ENCODE measurements around the gene CRY2.

The CRY2 gene

DNA sequence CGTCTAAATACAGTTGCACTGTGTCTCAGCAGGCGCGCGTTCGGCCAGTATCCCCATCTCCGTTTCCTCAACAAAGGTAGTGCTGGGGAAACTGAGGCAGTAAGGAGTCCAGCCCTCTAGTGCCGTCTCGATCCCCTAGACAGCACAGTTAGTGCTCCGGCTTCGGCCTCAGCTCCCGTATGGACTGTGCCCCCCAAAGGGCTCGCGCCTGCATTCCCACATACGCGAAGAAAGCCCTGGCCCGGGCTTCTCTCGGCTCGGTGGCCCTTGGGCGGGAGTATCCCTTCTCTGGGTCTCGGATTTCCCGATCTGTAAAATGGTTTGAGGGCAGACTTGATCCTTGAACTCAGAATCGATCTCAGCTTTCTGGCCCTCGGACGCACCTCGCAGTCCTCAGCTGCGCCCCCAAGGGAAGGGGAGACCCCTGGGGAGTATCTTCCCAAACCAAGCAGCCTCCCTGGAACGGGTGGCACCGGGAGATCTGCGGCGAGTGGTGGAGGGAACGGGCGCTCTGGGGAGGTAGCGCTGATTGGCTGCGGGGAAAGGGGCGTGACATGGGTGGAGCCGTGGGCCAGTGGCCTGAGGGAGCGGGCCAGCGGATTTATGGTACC, 71.2 kb downstream of the CRY2 start:
- peak; percentile 54 to 56 for DNase-seq (ENCODE audit: low read depth in 2 of 2)

DNA sequence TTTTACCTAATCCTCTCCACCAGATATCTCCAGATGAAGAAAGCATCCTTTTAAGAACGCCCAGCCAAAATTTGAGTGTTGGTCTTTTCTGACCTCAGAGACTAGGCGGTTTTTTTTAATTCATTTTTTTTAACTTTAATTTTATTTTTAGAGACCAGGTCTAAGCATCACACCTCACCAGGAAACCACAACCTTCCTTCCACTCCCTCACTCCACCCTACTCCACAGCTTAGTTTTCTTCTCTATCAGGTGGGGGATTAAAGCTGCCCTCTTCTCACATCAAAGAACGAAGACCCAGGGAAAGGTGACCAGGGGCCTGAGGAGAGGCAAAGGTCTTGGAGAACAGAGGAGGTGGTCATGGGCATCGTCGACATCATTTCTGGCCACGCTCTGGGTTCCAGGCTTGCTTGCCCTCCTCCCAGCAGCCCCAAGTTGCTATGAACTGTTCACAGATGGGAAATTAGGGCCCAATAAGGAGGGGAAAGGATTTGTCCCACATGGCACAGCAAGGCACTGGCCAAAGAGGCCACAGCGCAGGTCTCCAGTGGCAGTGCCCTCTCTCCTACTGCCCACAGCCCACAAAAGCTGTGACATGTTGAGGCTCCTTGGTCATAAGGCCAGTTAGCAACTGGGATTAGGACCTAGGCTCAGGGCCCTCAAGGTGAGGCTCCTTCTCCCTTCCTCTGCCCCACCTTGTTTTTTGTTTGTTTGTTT, 71.8 kb downstream of the CRY2 start:
- no peak for DNase-seq (ENCODE audit: low read depth in 2 of 2)

DNA sequence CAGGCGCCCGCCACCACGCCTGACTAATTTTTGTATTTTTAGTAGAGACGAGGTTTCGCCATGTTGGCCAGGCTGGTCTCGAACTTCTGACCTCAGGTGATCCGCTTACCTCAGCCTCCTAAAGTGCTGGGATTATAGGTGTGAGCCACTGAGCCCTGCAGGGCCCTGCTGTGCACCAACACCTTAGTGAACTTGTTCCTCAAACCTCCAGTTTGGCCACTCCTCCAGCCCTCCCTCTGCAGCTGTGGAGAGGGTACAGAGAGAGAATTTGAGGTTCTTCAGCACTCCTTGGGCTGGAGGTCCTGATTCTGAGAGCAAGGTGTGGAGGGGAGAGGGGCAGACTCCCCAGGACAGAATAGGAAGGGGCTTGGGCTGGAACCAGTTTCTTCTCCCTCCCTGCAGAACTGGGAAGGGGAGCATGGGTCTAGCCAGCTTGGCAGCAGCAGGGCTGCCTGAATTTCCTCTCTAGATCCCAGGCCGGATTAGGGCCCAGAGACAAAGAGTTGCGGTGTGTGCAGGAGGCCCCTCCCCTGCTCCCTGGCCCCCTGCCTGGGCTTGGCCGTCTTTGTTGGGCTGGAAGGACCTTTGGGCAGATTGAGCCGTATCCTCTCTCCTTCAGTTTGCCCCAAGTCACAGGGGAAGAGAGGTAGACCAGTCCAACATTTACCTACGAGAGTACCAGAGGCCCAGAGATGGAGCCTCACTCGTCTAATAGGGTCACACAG, 72.7 kb downstream of the CRY2 start:
- no peak for DNase-seq (ENCODE audit: low read depth in 2 of 2)

DNA sequence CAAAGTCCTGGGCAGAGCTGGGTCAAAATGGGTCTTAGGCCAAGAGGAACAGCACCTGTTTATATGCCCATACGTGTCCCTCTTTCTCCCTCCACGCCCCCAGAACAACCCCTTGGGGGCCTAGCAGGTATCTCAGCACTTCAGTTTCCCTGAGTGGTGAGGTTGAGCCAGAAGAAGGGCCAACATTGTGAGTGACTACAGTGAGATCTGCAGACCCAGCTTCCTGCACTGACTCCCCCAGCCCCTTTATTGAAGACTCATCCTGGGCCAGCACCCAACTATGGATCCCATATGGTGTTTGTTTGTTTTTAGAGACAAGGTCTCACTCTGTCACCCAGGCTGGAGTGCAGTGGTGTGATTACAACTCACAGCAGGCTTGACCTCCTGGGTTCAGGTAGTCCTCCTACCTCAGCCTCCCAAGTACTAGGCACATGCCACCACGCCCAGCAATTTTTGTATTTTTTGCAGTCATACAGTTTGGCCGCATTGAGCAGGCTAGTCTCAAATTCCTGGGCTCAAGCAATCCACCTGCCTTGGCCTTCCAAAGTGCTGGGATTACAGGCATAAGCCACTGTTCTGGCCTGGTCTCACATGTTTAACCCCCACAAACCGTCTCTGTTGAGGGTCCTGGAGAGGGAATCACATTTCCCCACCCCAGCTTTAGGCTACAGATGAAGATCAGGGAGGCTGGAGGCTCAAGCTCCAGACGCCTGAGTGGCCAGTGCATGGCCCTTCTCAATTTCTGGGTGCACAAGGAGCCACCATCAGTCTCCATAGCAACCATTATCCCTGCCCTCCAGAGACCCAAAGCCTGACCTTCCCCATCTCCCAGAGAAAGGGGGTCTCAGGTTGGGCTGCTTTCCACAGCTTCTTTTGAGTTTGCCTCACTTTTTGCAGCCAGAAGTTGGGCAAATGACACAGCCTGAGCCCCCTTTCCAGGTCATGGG, 73.5 kb downstream of the CRY2 start:
- no peak for DNase-seq (ENCODE audit: low read depth in 2 of 2)

DNA sequence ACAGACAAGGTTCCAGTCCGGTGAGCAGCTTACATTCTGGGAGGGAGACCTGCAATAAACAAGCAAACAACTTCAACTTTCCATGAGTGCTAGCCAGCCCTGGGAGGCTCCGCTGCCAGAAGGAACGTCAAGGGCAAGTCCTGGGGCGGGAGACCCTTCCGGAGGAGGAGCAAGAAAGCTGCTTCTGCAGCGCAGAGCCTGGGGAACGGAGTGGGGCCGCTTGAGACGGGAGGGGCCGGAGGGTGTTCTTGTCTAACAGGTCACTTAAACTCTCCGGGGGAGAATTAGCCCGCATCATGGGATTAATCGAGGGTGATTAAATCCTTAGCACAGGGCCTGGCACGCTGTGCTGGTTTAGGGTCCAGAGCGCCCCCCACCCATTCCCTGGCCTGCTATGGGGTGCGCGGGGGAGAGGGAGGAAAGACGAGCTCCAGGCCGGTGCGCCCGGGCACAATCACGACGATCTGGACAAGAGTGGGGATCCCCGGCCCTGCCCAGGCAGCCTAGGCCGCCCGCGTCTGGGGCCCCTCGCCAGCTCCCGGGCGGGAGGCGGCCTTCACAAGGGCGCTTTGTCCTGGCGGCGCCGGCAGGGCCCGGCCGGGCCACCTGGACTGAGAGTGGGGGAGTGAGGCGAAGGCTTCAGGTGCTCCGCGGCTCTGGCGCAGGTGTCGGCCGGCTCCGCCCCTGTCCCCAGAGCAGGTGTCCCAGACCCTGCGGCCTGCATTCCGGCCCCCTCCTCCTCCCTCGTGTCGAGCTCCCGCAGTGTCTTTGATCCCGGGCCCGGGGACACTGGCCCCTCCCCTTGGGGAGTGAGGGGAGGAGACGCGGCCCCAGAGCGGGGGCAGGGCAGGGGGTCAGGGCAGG, 74.5 kb downstream of the CRY2 start:
- no peak for DNase-seq (ENCODE audit: low read depth in 2 of 2)

DNA sequence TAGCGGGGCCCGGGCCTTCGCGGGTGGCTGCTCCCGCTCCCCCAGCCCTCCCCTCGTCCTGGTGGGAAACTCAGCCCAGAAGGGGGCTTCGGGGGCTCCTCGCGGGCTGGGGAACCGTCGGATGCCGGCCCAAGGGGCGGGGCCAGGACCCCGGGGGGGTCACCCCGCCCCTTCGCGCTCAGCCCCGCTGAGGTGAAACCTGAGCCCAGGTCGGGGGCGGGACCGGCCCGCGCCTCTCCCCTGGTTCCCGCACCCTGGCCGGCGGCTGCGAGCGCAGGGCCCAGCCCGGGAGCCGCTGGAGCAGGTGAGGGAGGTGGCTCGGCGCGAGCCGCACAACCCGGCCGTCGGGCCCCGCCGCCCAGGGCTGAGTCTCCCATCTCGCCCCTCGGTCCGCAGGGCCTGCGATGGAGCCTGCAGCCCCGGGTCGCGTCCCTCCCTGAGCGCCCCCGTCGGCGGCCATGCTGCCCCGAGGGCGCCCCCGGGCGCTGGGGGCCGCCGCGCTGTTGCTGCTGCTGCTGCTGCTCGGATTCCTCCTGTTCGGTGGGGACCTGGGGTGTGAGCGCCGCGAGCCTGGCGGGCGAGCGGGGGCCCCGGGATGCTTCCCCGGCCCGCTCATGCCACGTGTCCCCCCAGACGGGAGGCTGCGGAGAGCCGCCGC, 75.3 kb downstream of the CRY2 start, which contains the start of gene LARGE2:
Gene LARGE2 (plus strand): TSS at position 232 of the 658 bp plus-strand sequence. CDS start 227 bp downstream, at position 459.
- no peak for DNase-seq (ENCODE audit: low read depth in 2 of 2)

DNA sequence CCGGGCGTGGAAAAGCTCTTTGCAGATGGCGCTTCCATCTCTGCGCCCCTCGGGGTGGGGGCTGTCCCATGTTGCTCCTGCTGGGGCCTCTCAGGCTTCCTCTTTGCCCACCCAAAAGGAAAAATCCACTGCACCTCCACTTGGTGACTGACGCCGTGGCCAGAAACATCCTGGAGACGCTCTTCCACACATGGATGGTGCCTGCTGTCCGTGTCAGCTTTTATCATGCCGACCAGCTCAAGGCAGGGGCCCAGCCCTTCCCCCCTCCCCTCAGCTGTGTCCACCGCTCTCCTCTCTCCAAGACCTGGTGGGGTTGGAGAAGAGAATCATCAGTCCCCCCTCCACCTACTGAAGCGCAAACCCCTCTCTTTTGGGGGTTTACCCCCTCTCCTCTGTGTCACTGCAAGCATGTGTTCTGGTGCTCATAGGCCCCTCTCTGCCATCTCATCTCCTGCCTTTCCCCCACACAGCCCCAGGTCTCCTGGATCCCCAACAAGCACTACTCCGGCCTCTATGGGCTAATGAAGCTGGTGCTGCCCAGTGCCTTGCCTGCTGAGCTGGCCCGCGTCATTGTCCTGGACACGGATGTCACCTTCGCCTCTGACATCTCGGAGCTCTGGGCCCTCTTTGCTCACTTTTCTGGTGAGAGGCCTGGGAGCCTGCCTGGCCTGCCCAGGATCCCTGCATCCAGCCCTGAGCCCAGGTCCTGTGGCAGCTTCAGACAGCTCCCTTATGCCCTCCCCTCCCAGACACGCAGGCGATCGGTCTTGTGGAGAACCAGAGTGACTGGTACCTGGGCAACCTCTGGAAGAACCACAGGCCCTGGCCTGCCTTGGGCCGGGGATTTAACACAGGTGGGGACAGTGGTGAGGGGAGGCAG, 77.0 kb downstream of the CRY2 start:
- DNase-seq (ENCODE audit: low read depth in 2 of 2) = no peak

DNA sequence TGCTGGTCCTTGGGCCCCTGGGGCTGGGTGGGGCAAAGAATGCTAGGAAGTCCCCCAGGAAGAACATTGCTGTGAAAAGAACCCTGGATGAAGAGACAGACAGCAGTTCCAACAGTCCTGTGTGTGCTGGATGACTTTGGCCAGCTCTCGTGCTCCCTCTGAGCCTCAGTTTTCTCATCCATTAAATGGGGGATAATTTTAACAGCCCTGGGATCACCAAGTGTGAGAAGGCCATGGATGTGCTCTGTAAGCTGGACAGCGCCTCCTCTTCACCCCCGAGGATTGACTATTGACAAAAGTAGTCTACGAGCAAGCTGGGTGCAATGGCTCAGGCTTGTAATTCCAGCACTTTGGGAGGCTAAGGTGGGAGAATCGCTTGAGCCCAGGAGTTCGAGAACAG, 77.7 kb downstream of the CRY2 start:
- DNase-seq (ENCODE audit: low read depth in 2 of 2) = no peak

DNA sequence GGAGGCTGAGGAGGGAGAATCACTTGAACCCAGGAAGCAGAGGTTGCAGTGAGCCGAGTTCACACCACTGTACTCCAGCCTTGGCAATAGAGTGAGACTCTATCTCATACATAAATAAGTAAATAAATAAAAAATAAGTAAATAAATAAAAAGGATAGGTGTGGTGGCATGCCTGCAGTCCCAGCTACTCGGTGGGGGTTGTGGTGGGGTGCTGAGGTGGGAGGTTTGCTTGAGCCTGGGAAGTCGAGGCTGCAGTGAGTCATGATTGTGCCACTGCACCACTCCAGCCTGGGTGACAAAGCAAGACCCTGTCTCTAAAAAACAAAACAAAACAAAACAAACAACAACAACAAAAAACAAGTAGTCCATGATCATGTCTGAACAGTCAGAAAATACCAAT, 78.3 kb downstream of the CRY2 start:
- DNase-seq (ENCODE audit: low read depth in 2 of 2) = no peak

DNA sequence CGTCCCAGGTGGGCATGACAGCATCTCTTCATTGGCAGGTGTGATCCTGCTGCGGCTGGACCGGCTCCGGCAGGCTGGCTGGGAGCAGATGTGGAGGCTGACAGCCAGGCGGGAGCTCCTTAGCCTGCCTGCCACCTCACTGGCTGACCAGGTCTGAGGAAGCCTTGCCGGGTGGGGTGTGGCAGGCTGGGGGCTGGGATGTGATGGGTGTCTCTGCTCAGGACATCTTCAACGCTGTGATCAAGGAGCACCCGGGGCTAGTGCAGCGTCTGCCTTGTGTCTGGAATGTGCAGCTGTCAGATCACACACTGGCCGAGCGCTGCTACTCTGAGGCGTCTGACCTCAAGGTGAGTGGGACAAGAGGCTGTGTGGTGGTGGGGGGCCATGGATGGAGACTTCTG, 78.7 kb downstream of the CRY2 start:
- no peak for DNase-seq (ENCODE audit: low read depth in 2 of 2)

DNA sequence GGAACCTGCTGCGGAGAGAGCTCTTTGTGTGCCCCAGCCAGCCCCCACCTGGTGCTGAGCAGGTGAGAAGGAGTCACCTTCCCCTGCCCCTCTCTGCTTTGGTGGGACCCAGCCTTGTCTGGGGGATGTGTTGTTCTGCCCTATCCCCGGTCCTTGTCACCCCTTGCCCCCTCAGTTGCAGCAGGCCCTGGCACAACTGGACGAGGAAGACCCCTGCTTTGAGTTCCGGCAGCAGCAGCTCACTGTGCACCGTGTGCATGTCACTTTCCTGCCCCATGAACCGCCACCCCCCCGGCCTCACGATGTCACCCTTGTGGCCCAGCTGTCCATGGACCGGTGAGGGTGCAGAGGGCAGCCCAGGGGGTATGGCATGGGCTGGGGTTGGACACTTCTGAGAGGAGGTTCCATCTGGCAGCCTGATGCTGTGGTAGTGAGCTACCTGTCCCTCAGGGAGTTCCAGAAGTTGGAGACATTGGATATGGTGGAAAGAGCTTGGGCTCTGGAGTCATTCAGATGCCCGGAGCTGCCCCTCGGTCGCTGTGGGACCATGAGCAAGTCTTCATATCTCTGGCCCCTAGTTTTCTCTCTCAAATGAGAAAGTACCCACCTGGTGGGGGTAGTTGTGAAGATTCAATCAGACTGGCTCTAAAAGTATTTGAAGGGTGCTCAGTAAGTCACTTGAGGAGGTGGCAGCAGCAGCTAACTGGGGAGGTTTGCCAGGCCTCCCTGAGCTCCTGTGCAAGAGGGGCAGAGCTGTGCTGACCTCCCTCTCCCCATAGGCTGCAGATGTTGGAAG, 79.5 kb downstream of the CRY2 start:
- DNase-seq (ENCODE audit: low read depth in 2 of 2) = no peak

DNA sequence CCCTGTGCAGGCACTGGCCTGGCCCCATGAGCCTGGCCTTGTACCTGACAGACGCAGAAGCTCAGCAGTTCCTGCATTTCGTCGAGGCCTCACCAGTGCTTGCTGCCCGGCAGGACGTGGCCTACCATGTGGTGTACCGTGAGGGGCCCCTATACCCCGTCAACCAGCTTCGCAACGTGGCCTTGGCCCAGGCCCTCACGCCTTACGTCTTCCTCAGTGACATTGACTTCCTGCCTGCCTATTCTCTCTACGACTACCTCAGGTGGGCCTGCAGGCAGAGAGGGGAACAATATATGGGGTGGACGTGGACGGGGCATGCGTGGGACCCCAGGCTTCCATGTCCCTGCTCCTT, 80.0 kb downstream of the CRY2 start:
- DNase-seq (ENCODE audit: low read depth in 2 of 2) = no peak

DNA sequence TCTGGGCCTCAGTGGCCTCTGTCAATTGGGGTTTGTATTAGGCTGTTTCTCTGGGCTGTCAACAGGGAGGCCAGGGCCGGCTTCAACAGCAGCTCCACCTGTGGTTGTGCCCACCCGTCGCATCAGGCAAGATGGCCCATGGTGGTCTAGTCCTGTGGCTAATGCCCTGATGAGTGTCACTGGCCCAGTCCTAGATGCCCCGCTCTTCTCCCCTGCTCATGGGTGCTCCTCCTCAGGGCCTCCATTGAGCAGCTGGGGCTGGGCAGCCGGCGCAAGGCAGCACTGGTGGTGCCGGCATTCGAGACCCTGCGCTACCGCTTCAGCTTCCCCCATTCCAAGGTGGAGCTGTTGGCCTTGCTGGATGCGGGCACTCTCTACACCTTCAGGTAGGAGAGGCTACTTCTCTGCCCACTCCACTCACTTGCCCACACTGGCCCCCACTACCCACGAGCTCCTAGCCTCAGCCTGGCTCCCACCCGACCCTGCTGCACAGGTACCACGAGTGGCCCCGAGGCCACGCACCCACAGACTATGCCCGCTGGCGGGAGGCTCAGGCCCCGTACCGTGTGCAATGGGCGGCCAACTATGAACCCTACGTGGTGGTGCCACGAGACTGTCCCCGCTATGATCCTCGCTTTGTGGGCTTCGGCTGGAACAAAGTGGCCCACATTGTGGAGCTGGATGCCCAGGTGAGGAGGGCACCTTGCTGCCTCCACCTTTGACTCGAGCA, 80.6 kb downstream of the CRY2 start:
- DNase-seq (ENCODE audit: low read depth in 2 of 2) = no peak

DNA sequence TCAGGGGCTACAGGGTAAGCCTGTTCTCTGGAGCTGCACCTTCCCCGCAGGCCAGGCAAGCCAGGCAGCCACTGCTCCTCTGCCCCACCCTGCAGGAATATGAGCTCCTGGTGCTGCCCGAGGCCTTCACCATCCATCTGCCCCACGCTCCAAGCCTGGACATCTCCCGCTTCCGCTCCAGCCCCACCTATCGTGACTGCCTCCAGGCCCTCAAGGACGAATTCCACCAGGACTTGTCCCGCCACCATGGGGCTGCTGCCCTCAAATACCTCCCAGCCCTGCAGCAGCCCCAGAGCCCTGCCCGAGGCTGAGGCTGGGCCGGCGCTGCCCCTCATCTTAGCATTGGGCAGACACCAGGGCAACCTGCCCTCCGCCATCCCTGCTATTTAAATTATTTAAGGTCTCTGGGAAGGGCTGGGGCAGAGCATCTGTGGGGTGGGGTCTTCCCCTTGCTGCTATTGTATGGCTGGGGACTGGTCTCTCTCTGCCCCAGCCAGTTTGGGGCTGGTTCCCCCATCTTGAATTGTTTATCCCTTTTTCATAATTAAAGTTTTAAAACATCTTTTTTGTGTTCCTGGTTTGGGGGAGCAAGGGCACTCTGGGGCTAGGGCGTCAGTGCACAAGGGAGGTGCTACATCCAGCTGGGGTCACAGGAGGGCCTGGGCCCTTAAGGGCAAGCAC, 81.4 kb downstream of the CRY2 start:
- no peak for DNase-seq (ENCODE audit: low read depth in 2 of 2)

DNA sequence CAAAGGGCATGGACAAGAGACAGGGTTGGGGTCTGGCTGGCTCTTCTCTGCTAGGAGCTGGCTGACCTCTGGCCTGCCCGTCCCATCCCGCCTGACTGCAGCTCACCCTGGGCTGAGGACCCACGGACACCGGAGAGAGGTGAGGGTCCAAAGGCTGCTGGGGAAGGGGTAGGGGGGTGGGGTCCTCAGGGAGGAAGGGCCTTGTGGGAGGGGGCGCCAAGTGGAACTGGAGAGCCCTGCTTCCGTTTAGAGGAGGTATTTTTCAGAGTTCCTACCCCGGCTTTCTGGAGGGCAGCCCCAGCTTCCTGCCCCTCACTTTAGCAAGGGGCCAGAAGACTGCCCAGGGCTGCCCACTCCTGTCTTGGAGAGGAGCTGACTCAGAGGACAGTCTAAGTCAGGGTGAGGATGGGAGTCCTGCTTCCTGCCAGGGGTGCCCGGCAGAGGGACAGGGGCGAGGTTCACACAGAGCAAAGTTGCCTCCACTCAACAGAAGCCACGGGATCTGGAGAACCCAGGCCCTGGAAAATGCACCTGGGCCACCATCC, 82.3 kb downstream of the CRY2 start:
- DNase-seq (ENCODE audit: low read depth in 2 of 2) = no peak

DNA sequence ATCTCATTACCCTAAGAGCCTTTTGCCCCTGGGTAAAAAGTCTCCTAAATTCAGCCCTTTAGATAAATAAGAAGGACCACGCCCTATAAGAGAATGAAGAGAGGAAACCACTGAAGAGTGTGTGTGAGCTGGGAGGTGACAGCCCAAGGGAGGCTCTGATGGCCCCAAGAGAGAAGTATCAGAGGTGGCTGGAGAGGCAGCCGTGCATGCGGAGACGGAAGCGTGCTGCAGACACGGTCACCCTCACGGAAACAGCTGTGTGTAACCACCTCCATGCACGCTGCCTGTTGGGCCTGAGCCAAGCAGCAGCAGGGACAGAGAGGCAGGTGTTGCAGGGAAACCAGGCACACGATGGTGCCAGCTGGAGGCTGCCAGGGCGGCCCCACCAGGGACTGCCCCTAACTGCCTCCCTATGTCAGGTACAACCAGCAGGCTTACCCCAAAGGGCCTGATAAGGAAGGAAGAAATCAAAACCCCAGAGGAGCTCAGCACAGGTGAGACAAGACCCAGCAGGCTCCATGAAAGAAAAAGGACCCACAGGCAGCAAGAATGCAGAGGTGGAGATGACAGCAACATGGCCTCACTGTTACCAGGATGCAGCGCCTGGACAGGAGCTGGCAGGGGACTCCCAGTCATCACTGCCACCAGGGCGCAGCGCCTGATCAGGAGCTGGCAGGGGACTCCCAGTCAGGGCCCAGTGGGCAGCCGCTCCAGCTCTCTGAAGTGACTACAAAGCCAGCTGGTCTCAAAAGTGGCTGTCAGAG, 82.9 kb downstream of the CRY2 start:
- no peak for DNase-seq (ENCODE audit: low read depth in 2 of 2)

Data from stimulated activated CD4-positive, alpha-beta T cell treated with anti-CD3 and anti-CD28 coated beads, Interleukin-4, amount 100 ng/mL, for 48 hours (primary cell).